Measurements from ENCODE around the gene TNS3. TPM values are rescaled to one million over a fixed set of nuclear protein-coding genes. Genes with fewer than 3 reads are reported as not detected.

The TNS3 gene
- polyA plus RNA-seq, 4 donors: 83.1 to 95.6 (median 90.9) TPM

DNA sequence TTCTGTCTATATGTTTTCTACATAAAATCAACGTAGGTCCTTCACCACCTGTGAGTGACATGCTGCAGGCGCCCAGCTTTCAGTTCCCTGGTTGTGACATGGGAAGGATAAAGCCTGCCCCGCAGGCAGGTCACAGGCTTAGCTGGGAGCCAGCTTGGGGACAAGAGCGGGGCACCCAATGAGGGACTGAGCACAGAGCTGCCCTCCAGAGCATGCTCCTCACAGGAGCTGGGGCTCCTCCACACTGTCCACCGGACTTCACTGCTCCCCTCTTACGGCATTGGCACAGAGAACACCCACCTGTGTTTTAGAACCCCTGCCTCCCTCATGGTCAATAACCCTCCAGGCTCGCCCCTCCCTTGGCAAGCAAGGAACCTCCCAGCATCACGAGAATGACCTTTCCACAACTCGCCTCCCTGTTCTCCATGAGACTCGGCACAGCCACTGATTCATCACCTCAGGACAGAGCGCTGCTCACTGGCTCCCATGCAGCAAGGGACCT lies 187.1 kb downstream of the TNS3 start:
- no peak for DNase-seq (ENCODE audit: low read depth in 4 of 4, low spot score in 2 of 4)

DNA sequence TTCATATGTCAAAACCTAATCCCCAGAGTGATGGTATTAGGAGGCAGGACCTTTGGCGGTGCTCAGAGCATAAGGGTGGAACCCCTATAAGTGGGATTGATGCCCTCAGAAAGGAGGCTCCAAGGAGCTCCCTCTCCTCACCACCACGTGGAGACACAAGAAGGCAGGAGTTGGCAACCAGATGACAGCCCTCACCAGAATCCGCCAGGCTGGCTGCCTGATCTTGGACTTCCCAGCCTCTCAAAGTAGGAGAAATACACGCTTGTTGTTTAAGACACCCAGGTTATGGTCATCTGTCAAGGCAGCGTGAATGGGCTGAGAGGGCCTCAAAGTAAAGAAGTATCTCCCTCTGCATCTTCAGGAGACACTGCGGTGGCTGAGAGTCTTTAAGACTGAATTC lies 187.7 kb downstream of the TNS3 start:
- DNase-seq (ENCODE audit: low read depth in 4 of 4, low spot score in 2 of 4): no peak

DNA sequence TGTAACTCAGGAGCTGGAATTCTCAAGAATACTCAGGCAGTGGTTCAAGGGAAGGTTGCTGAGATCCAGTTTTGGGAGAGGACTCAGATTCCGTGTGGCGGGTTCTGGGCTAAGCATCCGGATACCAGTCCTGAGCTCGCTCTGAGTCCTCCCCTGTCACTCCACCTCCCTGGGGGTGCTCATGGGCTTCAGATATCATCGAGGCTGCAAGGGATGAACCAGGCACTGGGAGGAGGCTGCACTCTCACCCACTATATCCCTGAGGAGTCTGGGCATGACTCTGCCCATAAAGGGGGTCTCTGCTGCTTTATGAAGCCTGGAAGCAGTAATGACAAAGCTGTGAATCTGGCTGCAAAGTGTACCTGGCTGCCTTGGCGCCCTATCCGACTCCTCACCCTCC lies 188.5 kb downstream of the TNS3 start:
- DNase-seq (ENCODE audit: low read depth in 4 of 4, low spot score in 2 of 4): no peak

DNA sequence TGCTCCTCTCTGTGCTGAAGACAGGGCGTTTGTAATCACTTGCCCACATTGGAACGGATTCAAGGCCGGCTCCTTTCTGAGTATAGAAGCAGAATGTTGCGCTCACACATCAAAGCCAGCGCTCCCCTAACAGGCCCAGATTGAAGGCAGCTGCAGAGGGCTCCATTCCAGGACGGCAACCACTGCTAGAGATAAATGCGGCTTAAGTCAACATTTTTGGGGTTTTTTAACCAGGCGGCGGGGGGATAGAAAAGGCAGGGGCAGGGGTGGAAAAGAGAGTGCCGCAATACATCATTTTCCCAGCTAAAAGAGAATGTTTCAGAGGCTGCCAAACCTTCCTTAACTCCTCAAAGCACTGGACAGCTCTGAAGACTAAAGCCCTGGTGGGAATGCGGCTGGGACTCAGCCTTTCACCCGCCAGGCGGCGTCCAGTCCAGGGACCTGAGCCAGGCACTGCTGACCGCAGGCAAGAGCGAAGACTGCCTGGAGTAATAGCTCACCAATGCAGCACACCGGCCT lies 189.6 kb downstream of the TNS3 start:
- DNase-seq (ENCODE audit: low read depth in 4 of 4, low spot score in 2 of 4): peak in 2 of 4 donors; percentile 65 to 73

DNA sequence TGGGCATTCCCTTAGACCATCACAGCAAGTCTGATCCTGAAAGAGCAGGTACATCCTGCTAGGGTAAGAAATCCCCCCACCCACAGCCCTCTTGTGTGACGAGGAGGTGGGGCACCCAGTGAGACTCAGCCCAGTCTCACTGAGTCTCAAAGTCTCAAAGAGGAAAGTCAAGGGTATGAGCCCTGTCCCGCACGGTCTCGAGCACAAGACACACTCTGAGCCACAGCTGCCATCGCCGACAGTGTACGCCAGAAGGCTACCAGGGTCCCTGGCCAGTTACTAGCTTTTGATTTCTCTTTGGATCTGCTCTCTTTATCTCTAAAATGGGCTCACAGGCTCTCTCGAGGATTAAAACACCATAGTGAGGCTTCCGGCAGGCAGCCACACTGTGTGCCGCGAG lies 190.2 kb downstream of the TNS3 start:
- DNase-seq (ENCODE audit: low read depth in 4 of 4, low spot score in 2 of 4): no peak

DNA sequence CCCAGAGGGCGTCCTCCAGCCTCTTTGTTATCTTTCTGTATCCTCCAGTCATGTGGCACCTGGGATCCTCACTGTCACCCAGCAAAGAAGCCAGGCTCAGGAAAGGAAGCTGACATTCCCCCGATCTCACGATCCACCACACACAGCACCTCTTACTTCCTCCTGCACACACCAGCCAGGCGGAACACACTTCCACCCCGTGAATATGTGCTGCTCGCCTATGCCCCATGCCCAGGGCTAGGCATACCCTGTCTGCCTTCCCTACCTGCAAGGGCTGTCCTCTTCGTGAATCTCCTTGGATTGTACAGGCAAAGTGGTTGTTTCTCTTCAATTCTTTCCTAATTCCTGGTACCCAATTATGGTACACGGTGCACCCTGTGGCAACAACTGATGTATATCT lies 191.0 kb downstream of the TNS3 start:
- DNase-seq (ENCODE audit: low read depth in 4 of 4, low spot score in 2 of 4): no peak

DNA sequence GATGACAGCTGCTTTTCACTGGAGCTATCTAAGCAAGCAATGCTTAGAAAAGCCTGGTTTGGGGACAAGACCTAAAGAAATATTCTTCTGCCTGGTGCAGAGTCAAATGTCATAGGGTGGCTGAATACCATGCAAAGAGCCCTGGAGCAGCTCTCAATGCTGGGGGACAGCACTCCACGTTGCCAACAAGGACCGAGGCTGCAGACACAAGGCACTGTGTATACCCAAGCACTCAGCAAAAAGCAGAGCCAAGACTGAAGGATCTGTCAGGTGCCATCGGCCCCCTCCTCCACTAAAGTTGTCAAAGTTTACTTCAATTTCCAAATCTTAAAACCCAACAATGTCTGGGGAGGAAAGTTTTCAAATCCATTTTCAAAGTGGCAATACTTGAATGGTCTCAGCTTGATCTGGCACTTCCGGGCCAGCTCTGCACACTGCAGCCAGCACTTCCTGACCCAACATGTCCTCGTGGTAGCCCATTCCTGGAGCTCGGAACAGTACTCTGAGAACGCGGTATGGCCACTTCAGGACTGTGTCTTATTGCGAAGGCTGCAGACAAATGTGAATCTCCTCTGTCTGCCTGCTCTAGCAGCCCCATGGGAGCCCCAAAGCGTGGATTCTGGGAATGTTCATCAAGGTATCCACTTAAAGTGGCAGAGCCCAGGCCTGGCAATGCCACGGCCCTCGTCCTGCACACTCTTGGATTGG lies 191.8 kb downstream of the TNS3 start:
- DNase-seq (ENCODE audit: low read depth in 4 of 4, low spot score in 2 of 4): no peak

DNA sequence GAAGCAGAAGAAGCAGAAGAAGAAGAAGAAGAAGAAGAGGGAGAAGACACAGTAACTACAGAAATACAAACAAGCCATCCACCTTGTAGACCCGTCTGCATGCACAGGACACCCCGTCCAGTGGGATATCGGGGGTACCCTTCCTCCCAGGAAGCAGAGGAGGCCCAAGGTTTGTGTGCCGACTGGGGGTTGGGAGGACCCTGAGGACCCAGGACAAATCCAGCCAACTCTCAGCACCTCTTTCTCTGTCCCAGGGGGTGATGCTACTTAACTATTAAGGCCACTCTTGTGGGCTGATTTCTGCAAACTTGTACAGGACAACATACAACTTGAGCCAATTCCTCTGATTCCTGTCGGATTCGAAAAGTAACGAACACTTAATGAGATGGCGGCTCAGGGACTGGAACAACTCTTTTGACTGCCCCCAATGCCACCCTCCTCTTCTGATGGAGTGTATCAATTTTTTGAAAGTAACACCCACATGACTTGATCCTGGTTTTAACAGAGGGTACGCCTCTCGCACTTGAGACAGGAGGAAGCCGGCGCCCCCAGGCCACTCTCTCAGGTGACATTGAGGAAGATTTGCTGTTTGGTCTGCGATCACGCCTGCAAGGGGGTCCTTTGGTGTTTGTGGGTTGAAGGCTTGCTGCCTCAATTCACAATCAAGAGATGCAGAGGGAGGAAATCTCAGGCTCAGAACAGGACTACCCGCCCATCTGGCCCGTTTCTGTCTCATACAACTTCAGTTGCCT lies 192.6 kb downstream of the TNS3 start:
- DNase-seq (ENCODE audit: low read depth in 4 of 4, low spot score in 2 of 4): no peak

DNA sequence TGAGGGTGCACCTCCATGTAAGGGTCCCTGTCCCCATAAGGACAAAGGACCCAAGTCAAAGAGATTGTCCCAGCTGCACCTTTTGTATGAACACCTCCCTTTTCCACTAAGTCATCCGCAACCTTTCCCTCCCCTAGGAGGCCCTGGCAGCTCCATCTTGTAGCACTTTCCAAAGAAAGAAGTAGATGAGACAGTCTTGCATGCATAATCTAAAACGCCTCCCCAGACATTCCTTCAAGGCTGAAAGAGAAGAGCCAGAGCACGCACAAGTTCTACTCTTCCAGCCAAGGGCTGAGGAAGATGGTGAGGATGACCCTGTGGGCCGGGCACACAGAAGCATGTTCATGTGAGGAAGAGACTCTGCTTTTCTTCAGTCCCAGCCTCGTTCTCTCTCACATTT lies 194.4 kb downstream of the TNS3 start:
- no peak for DNase-seq (ENCODE audit: low read depth in 4 of 4, low spot score in 2 of 4)

DNA sequence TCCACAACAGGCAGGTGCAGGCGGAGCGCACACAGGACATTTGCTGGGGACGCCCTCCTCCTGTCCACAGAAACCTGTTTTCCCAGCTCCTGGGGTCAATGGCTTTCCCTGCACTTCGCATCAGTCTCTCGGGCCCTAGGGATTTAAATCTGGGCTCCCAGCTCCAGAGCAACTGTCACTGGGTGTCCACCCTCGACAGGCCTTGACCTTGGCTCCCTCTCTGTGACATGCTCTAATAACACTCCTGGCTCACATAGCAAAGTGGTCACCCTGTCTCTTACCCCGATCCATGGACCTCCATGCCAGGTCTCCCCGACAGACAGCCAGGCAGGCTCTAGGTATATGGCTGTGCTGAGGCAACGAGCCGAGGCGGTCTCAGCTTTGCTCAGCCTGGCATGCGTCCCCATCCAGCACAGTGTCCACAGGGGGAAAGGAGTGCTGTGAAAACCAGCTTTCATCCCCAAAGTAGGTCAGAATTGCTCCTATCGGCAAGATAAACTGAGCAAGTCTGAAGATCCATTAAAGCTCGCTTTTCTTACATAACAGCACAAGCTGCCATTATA lies 195.6 kb downstream of the TNS3 start:
- no peak for DNase-seq (ENCODE audit: low read depth in 4 of 4, low spot score in 2 of 4)

DNA sequence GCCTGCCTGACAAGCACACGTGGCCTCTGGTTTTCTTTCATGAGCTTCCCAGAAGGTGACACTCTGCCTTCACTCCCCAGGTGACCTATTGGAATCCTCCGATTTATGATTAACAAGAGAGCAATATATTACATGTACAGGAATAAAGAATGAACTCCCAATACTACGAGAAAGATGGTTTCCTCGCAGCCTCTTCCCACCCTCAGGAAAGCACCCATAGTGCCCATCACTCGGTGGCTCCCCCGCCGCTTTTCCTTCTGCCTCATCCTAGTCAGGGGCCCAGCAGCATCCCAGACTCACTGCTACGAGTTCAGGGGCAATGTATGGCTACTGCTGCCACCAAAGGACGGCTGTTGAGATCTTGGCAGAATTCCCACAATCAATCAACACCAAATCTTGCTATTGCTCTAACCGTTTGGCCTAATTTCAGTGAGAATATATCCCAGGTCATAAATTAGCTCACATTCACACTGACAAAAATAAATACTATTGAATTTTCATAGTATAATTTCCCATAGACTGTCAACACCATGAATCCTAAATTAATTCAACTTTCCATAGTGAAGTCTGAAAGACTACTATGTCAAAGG lies 196.3 kb downstream of the TNS3 start:
- no peak for DNase-seq (ENCODE audit: low read depth in 4 of 4, low spot score in 2 of 4)

DNA sequence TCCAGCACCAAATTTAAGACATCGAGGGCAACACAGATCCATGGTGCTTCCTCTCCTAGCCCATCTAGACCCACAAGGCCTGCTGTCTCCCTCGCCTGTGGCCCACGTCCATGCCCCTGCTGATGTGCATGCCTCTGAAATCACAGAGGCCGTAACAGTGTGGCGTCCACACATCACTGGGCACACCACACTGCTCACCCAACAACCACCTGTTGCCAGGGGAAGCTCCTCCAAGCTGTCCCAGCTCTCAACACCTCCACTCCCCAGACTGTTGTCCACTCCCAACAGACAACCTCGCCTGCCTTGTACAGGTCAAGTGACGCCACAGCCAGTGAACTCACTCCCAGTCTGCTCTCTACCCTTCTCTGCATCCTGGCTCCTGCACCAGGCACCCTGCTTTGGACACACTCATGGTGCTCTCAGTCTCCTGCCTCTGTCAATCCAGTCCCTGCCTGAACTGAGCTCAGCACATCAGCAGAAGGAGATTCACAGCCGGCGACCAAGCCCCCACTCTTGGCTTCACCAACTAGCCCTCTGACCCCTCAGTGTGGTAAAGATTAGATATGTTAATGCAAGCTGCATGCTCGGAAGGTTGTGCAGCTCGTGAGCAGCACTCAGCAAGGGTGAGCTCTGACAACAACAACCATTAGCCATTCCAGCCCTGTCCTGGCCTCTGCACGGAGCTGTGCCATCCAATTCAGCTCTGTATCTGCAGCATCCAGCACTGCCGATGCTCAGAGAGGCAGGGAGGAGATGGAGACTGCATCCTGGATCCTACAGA lies 197.0 kb downstream of the TNS3 start:
- no peak for DNase-seq (ENCODE audit: low read depth in 4 of 4, low spot score in 2 of 4)

DNA sequence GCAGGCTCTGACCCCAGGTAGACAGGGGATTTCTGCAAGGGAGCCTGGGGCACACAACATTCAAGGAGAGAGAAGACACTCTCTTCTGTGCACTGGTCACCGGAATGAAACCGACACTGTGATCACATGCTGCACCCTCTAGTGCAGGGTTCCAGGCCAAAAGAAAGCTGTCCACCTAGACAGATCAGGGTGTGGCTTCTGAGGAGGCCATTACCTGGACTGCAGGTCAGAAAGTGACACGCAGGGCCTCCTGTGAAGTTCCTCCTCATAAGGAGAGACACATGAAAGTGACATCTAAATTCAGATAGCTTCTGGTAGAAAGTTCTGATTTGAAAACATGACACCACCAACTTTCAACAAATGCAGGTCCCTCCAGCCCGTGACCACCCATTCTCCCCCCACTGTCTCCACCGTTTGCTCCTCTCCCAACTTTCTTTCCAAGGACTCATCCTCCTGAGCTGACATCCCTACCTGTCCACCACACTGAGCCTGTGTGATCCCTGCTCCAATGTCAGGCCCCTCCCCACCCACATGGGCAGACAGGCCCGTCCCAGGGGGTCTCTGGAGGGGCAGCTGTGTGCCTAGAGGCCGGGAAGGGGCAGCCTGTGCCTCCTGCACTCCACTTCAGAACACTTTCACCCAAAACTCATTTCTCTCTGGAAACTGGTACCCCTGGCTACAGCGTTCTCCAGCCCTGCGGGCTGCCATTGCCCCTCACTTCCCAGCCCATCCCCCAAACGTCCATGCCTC lies 198.0 kb downstream of the TNS3 start:
- DNase-seq (ENCODE audit: low read depth in 4 of 4, low spot score in 2 of 4): no peak

DNA sequence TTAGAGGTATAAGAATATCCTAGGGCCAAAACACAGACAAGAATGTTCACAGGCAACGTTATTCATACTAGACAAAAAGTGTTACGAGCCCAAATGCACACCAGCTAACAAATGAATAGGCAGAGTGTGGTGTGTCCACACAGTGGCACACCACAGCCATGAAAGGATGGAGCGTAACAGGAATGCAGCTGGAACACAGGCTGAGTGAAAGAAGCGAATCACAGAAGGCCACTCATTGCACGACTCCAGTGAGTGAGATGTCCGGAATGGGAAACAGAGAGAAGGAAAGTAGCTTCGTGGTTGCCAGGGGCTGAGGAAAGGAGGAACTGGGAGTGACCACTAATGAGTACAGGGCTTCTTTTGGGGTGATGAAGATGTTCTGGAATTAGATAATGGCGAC lies 198.8 kb downstream of the TNS3 start:
- DNase-seq (ENCODE audit: low read depth in 4 of 4, low spot score in 2 of 4): no peak

DNA sequence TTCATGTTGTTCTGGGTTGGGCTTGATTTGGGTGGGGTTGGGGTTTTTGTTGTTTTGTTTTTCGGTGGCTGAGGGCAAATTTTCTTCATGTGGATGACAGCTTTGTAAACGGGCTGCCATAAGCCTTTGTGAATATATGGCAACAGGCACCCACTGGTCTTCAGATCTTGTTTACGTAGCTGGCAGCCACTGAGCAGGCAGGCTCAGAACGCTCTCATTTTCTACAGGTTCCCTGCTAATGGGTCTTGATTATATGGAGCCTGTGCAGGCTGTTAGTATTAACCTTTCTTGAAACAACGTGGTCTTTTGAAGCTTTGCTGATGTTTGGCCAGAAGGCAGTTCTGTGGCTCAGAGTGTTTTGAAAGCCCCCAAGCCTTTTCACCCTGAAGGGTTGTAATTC lies 199.7 kb downstream of the TNS3 start:
- DNase-seq (ENCODE audit: low read depth in 4 of 4, low spot score in 2 of 4): no peak

DNA sequence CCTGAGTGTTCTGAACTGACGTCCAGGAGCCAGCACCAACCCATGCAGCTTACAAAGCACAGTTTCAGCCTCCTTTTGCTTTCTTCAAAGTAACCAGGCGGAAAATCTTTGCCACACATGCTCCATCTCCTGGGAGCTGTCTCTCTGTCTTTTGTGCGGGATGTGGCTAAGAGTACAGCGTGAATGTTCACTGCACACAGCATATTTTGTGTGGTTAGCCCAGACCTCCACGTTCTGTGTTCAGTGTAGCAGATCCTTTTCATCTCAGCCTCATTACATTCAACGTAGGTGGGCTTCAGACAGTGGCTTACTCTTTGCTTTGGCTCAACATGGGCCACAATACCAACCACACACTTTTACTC lies 200.8 kb downstream of the TNS3 start:
- no peak for DNase-seq (ENCODE audit: low read depth in 4 of 4, low spot score in 2 of 4)

DNA sequence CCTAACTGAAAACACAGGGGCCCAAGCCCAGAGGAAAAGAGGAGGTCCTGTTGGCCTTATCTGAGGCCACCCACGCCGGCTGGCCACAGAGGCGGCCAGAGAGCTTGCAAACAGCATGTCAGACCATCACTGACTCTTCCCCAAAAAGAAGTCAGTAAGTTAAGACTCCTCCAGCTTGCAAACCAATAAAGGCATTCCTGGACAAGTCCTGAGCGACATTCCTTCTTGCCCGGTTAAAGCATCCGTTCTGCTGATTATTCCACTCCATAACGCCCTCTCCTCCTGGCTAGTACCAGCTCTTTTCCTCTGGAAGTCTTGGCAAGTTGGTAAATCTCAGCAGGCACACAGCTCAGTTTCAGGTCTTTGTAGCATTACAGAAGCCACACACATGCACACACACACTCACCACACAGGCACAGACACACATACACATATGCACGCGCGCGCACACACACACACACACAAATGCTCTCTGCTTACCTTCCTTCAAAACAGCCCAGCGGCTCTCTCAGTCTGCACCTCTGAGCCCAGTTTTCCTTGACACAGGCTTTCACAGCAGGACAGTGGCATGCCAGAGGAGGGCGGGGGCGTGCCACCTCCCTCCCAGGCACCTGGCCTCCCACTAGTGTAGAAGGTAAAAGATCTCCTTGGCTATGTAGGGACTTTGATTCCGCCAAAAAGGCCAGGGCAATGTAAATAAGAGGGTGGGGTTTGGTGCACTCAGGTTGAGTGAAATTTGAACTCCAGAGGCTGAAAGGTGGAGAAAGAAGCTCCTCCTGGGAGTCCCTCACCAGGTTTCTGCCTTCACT lies 201.4 kb downstream of the TNS3 start:
- no peak for DNase-seq (ENCODE audit: low read depth in 4 of 4, low spot score in 2 of 4)

DNA sequence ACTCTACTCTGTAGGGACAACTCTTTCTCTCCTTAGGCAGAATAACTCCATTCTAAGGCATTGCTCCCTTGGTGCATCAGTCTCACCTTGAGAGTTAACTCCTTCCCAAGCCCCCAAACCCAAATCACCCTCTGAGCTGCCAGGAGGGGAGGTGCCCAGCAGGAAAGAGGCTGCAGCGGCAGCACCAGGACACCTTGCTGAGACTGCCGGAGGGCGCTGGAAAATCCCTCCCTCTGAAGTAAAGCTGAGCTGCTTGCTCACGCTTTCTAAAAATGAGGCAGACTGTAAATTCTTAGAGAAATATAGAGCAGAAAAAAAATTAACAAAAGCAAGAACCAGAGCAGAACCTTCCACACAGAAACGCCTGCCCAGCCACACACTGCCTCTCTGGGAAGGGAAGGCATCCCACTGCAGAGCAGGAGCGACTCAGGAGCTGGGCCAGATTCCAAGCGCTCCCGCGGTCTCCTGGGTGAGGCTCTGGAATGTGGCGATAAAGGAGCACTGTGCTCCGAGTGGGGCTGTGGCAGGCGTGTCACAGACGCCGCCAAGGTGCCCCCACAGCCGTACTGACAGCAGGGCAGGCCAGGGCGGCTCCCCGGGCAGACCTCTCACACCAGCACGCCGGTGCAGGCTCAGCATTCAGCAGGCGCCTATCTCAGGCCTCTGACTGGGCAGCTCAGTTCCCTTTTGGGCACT lies 202.1 kb downstream of the TNS3 start:
- DNase-seq (ENCODE audit: low read depth in 4 of 4, low spot score in 2 of 4): no peak
